ENCODE data around the gene ZDHHC7.

The ZDHHC7 gene

DNA sequence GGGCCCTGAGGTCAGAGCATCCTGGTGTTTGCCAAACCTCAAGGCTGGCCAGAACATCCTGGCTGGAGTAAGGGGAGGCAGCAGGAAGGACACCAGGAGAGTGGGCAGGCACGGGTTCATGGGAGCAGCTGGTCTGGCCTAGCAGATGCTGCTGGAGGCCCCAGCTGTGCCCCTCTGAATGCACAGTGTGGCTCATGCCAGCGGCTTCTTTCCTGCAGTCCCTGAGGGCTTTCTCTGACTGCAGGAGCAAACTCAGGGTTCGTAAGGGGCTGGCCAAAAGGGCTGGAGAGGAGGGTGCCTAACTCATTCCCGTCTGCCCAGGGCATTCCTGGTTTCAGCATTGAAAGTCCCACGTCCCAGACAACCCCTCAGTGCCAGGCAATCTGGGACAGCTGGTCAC is 78.7 kb downstream of the ZDHHC7 start:
- TF ChIP-seq, protein P1, sequence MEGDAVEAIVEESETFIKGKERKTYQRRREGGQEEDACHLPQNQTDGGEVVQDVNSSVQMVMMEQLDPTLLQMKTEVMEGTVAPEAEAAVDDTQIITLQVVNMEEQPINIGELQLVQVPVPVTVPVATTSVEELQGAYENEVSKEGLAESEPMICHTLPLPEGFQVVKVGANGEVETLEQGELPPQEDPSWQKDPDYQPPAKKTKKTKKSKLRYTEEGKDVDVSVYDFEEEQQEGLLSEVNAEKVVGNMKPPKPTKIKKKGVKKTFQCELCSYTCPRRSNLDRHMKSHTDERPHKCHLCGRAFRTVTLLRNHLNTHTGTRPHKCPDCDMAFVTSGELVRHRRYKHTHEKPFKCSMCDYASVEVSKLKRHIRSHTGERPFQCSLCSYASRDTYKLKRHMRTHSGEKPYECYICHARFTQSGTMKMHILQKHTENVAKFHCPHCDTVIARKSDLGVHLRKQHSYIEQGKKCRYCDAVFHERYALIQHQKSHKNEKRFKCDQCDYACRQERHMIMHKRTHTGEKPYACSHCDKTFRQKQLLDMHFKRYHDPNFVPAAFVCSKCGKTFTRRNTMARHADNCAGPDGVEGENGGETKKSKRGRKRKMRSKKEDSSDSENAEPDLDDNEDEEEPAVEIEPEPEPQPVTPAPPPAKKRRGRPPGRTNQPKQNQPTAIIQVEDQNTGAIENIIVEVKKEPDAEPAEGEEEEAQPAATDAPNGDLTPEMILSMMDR (IDR thresholded peaks at IDR 0.05) = no peak
- TF ChIP-seq ZFX (IDR thresholded peaks at IDR 0.05; ENCODE audit: borderline replicate concordance) = no peak
- no peak overlapping the region for H3K27ac ChIP-seq

DNA sequence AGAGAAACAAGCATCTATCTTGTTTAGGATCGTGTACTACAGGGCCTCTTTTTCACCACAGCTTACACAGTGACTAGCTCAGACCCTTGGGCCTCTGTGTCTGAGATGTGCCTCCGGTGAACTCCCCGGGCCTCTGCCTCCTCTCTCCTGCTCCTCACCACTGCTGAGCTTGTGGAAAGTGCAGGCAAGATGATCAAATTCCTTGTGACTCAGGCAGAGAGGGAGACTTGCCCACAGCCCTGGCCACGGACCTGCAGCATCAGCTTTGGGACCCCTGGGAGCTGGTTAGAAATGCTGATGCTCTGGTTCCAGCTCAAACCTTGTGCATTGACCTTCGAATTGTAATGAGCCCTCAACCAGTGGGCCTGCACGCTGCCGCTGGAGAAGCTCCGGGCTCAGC is 79.8 kb downstream of the ZDHHC7 start:
- TF ChIP-seq ZFX (IDR thresholded peaks at IDR 0.05; ENCODE audit: borderline replicate concordance) = no peak
- TF ChIP-seq, protein P1 (IDR thresholded peaks at IDR 0.05) = no peak

DNA sequence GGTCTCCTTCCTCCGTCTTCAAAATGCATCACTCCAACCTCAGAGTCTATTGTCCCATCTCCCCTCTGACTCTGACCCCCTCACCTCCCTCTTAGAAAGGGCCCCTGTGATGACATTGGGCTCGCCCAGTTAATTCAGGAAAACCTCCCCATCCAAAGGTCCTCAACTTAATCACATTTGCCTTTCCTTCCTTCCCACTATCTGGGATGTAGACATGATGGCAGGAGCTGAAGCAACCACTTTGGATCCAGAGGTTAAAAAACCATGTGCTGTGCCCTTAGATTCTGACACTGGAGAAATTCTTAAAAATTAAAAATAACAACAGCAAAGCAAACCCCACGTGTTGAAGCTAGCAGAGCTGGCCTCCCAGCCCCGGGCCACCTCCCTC is 80.2 kb downstream of the ZDHHC7 start:
- H3K27ac ChIP-seq = no peak overlapping the region
- no peak for TF ChIP-seq ZFX (IDR thresholded peaks at IDR 0.05; ENCODE audit: borderline replicate concordance)
- TF ChIP-seq, protein P1 (IDR thresholded peaks at IDR 0.05) = no peak

More for the DNA sequence above, 79.8 kb downstream of the ZDHHC7 start:
- H3K27ac ChIP-seq = no peak overlapping the region

- no peak overlapping the region for H3K27ac ChIP-seq
- TF ChIP-seq, protein P1 (IDR thresholded peaks at IDR 0.05) = no peak
- no peak for TF ChIP-seq ZFX (IDR thresholded peaks at IDR 0.05; ENCODE audit: borderline replicate concordance)
These were observed 80.8 kb downstream of the ZDHHC7 start for GRCh38 chr16:84930298-84931106.

GRCh38 chr16:84929421-84930297 is 81.7 kb downstream of the ZDHHC7 start:
- TF ChIP-seq, protein P1 (IDR thresholded peaks at IDR 0.05) = no peak
- TF ChIP-seq ZFX (IDR thresholded peaks at IDR 0.05; ENCODE audit: borderline replicate concordance) = no peak
- no peak overlapping the region for H3K27ac ChIP-seq

DNA sequence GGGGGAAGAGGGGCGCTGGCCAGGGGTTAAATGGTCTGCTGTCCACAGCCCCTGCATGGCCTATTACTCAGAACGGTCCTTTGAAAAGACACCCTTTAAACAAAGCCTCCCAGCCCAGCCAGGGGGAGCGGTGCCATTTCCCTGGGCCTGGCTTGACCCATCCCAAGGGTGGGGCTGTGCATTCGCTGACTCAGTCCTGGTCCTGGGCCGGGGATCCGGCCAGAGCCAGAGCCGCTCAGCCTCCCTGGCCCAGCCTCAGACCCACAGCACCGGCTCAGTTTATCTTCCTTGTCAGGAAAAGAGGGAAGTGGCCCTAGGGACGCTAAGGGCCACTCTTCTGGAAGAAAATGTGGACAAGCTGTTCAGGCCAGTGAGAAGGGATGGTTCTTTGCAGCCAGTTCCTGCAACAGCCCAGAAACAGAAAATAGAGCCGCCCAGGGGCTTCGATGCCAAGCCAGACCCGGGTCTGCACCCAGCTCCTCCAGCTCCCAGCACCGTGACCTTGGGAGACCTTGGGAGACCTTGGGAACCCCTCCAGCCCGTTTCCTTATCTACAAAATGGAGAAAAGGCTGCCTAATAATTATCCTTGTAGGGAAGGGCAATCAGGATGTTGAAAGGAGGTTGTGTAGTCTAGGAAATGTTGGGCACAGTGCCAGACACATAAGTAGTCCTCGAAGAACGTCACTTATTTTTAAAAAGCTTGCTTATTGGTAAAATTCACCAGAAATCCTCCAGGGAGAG is 82.5 kb downstream of the ZDHHC7 start:
- no peak for TF ChIP-seq ZFX (IDR thresholded peaks at IDR 0.05; ENCODE audit: borderline replicate concordance)
- TF ChIP-seq, protein P1 (IDR thresholded peaks at IDR 0.05) = no peak
- no peak overlapping the region for H3K27ac ChIP-seq
